HG03139 (cell line): ENCODE results near the gene S100A7A.

ENCODE experiments used
- ATAC-seq: cut with Tn5 transposase; IDR thresholded peaks from one replicate; pipeline ENCODE4 v1.9.1; 2021; ENCODE audit not compliant: unreplicated experiment

The S100A7A gene

DNA sequence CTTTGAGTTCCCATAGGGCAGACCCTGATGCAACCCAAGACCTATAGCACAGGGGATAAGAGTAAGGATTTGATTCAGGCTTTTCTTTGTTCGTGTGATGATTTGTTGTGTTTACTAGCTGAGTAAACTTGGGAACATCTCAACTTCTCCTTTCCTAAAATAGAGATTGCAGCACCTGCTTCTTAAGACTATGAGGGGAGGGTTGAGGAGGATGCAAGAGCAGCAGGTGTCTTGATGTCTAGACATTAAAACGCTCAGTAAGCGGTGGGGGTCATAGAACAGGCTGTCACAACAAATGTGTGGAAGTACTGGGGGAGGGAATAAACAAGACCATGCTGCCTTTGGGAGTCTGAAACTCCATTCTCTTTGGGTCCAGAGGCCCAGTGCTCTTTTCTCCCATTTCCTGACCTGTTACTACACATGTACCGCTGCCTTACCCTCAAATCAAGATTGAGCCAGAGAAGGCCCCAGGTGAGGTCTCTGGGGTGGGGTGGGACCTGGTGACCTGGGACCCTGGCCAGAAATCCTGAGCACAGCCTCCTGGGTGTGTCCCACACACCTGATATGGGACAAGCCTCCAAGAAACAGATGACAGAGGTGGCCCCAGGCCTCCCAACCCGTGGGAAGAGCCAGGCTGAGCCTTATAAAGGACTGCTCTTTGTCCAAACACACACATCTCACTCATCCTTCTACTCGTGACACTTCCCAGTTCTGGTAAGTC is at the start of gene S100A7A:
Gene S100A7A (plus strand): TSS at position 671 of the 721 bp plus-strand sequence. CDS start 1,563 bp downstream, outside the sequence.
- ATAC-seq: no peak

DNA sequence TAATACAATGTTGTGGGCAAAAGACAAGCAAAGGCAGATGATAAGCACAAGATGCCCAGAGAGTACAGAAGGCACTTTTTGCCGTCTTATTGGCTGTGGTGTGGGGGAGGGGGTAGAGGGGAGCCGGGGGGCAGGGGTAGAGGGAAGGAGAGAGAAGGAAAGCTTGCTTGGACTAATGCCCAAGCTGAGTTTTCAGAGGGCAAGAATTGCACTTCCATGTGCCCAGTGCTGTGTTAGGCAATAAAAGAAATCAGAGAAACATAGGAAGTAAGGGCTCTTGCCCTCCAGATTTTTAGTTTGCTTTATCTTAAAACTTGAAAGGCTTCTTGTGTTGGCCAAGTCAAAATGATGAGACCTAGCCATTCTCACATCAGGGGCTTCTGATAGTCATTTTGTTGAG is 49.2 kb upstream of the S100A7A start:
- ATAC-seq: no peak

DNA sequence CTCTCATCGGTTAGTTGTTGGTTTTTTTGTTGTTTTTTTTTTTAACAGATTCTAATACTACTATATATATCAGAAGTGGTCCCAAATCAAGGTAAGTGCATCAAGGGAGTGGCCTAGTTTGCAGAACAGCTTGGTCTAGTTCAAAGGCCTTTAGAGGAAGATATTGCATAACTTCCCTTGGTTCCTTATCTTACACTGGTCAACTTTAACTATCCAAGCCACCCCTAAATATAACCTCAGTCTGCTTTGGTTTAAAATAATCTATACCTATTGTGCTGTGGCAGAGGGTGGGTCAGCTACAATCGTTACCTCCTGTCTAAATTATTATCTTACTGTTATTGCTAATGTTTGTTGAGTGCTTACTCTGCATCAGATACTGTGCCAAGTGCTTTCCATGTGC is 47.8 kb upstream of the S100A7A start:
- no peak for ATAC-seq

DNA sequence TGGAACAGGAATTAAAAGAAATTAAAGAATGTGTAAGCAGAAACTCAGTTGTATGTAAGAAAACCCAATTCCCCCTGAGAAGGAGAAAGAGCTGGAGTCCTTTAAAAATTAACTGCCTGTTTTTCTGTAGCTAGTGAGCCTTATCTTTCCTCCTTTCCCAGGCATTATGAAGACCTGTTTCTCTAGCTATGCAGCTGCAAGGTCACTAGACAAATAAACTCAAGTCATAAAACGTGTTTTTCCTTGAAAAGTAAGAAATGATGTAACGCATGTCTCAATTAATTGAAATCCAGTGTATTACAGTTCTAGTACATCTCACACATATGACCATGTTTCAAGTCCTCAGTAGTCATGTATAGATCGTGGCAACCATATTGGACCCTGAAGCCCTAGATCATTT is 46.2 kb upstream of the S100A7A start:
- ATAC-seq: no peak

DNA sequence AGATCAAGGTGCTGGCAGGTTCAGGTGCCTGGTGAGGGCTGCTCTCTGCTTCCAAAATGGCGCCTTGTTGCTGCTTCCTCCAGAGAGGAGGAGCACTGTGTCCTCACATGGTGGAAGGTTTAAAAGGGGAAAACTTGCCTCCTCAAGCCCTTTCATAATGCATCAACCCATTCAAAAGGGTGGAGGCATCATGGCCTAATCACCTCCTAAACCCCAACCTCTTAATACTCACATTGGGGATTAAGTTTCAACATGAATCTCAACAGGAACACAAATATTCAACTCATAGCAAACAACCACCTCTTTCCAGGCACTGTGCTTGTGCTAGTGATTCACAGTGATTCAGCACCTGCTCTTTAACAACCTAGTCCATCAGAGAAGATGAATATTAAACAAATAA is 45.1 kb upstream of the S100A7A start:
- ATAC-seq: no peak

DNA sequence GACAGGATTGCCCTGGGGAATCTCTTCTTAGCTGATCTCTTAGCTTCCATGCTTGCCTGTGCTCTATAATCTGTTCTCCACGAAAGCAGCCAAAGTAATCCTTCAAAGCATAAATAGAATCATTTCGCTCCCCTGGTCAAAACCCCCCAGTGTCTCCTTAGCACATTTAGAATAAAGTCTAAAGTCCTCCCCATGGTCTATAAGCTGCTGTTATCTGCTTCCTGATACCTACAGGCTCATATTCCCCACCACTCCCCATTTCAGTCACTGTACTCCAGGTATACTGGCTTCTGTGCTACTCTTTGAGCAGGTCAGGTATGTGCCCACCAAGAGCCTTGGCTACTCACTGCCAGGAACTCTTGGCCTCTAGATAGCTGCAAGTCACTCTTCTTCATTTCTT is 43.7 kb upstream of the S100A7A start:
- no peak for ATAC-seq

DNA sequence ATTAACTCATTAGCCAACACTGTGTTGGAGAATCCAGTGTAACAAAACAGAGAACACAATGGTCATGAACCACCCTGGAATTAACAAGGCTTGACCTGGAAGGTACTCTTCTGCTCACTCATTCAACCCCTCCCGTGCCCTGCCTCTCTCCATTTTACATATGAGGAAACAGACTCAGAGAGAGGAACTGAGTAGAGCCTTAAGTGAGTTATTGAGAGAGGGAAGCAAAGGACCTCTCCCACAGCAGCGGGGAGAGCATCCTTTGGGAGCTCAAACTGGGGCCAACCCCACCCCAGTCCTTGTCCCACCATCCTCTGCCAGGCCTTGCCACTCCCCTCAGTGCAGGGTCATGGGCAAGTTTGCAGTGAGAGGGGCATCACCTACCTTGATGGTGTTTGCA is 42.2 kb upstream of the S100A7A start:
- ATAC-seq: no peak

DNA sequence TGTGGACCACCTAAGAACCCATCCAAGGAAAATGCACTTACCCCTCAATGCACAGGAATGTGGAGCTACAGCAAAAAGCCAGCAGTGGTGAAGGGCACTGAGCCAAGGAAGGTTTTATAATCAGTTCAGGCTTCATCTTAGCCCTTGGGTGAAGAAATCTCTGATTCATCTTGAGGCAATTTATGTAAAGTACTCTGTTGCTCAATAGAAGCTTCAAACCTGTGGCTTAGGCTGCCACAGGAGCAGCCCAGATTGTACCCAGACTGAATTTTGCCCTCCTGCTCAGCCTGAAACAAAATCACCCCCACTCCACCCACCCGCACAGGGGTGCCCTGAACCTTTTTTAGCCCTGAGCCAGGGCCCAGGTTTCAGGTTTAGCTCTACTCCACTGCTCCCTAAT is 40.8 kb upstream of the S100A7A start, which contains the start of gene S100A12:
Gene S100A12 (minus strand): TSS at position 111 of the 400 bp plus-strand sequence. CDS start 1,029 bp downstream, outside the sequence.
- ATAC-seq: no peak

DNA sequence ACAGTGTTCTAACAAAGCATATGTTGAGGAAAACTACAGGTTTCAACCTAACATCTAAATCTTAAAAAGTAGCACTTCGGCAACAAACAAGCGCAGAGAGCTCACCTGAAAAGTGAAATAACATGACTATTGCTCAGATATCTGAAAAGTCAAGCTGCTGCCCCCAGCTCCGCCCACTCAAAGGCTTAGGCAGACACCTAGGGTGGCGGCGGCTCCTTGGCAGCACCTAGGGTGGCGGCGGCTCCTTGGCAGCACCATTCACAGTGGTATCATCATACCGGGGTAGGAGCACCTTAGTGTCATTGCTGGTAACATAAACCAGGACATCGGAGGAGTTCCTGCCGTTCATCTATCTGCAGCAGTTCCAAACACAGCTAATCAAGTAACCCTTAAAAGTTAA is 36.7 kb upstream of the S100A7A start:
- no peak for ATAC-seq

DNA sequence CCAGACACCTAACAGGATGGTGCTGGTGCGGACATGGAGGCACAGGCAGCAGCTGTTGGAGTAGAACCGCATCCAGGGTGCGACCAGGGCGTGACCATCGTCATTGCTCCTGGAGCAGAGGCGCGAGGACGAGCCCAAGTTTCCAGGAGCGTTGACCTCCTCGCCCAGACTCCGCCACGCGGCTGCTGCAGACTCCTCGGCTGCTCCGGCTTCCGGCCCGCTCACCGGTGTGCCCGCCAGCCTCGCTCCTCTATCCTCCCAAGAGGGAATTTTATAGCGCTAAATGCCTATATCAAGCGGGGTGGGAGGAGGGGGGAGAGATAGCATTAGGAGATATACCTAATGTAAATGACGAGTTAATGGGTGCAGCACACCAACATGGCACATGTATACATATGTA is 35.6 kb upstream of the S100A7A start:
- no peak for ATAC-seq

DNA sequence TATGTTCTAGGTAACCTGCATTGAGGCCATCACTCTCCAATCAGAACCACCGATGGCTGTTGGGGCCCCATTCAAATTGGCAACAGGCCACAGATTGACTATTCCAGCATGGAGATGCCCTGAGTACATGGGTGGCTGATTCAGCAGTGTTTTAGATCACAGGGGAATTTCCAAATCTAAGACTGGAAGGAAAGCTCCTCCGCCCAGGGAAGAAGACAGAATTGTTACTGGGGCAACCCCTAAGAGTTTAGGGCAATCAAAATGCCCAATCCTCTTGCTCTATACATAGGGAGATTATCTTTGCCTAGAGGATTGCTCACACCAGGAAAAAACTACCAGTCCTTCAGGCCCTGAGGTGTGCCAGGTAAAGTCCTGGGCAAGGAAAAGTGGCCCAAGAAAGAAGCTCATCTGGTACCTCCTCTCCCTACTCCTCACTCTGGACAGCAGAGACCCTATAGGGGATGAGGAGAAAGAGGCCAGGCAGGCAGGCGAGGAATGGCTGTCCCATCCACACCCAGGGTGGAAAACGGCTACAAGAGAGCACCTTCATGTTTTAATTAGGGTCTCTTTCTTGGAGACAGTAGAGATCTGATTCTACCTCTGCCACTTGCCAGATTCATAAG is 31.3 kb upstream of the S100A7A start:
- ATAC-seq: no peak

DNA sequence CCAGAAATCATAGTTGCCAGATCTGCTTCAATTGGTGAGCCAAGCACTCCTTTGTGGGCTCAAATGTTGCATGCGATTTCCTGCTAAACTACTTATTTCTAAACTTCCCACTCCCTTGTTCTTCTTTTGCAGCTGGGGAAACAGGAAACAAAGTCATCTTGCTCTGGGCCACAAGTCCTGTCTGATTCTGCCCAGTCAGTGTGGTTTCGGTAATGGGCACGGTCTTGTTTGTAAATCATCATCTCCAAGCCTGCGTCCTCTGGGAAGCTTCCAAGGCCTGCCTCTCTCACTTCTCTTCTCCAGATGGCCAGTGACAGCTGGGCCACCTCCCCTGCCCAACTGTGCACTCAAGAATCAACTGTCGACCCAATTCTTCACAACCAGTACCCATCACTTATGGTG is 29.8 kb upstream of the S100A7A start:
- no peak for ATAC-seq

DNA sequence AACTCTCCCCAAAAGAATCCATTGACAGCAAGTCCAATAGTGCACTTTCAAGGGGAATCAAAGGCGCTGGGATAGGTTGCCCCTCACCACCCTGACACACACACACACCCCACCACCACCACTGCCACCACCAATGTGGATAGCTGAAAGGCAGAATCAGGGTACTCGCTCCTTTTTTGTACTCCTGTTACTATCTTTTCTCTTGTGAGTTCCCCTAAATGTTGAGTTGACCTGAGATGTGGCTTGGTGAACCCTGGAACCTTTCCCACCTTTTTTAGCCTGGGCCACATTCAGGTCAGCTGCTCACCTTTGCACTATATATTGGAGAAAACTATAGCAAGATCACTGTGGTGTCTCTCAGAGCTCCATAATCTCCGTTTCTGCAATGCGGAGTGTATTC is 29.3 kb upstream of the S100A7A start:
- ATAC-seq: no peak

DNA sequence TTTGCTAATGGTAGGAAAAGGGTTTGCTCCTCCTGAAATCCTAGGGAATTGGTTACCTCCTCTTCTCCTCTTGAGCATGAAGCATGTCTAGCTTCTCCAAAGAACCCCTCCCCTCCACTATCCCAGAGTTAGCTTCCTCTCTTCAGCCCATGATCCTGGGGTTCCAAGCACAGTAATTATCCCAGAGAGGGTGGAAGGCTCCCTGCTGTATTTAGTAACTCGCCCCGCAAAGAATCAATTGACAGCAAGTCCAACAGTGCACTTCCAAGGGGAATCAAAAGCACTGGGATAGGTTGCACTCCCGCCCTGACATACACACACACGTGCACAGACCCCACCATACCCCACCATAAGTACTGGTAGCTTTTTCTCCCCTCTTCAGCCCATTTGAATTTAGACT is 28.5 kb upstream of the S100A7A start:
- no peak for ATAC-seq

DNA sequence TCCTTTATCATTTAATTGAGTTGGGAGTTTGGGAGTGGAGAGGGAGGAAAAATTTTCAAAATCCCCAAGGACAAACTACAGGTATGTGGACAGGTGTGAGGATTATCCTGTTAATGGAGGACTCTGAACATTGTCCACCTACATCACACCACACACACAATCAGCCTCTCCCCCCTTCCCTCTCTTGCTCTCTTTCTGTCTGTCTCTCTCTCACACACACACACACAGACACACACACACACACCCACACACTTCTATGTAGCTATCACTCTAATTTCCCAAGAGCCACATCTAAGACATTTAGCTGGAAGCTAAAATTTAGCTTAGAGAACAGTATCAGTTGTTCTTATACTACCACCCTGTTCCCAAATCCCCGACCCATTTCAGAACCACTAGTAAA is 26.9 kb upstream of the S100A7A start:
- ATAC-seq: no peak

DNA sequence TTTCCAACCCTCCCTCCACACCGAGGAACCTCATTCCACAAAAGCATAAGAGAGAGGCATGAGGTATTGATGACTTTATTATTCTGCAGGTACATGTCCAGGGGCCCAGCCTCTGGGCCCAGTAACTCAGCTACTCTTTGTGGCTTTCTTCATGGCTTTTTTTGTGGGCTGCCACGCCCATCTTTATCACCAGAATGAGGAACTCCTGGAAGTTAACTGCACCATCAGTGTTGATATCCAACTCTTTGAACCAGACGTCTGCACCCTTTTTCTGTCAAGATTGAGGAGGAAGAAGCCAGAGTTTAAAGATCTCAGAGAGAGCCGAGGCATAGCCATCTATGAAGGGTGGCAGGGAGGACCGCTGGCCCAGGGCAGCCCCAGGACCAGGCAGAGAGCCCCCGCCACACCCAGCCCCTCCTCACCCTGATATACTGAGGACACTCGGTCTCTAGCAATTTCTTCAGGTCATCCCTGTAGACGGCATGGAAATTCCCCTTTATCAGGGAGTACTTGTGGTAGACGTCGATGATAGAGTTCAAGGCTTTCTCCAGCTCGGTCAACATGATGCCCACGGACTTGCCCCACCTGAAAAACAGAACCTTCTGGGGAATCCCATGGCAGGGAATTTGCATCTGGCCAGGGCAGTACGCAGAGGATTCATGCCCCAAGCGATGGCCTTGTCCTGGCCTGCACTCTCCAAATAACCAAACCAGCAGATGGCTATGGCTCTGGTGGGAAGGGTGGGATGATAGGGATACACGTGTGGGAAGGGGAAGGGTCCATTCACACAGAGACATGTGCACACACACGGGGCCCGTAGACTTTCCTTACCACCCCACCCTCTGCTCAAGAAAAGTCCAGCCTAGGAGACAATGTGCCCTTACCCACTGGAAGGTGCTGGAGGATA is 26.1 kb upstream of the S100A7A start:
- ATAC-seq: no peak

DNA sequence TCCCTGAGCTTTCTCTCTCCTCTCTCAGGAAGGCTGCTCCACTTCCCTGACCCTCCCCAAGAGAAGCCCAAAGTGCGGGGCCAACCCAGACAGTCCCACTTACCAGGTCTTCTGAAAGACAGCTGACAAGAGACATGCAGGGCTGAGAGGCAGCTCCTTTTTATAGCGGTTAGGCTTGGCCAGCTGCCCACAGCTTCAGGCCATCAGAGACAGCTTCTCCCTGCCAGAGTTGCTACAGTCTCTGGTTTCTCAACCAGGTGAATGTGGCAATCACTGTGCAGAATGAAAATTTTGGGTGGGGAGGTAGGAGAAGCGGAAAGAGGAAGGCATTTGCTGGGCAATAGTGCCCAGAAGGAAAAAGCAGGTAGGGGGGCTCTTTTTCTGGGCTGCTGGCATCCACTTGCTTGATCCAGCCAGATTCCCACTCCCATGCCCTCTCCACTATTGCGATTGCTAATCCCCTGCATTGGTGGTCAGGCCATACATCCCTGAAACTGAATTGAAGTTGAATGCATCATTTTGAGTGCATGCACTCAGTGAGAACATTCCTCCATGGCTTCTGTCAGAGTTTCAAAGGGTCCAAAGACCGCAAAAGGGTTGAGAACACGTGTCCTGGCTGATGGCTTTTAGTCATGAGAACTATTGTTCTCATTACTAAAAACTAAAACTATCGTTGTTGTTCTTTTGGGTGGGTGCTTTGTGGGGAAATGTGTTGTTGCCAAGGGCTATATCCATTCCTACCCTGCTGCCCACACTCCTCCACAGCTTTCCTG is 25.2 kb upstream of the S100A7A start, which contains the start of gene S100A8:
Gene S100A8 (minus strand): TSS at position 136 of the 773 bp plus-strand sequence. CDS start 538 bp downstream, outside the sequence.
- ATAC-seq: no peak

DNA sequence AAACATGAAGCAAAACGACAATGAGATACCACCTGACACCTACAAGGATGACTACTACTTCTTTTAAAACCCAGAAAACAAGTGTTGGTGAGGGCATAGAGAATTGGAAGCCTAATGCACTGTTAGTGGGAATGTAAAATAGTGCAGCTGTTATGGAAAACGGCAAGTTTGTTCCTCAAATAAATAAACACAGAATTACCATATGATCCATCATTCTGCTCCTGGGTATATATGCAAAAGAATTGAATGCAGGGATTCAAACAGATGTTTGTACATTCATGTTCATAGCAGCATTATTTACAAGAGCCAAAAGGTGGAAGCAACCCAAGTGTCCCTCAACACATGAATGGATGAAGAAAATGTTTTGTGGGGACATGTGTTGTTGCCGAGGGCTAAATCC is 24.1 kb upstream of the S100A7A start:
- no peak for ATAC-seq

DNA sequence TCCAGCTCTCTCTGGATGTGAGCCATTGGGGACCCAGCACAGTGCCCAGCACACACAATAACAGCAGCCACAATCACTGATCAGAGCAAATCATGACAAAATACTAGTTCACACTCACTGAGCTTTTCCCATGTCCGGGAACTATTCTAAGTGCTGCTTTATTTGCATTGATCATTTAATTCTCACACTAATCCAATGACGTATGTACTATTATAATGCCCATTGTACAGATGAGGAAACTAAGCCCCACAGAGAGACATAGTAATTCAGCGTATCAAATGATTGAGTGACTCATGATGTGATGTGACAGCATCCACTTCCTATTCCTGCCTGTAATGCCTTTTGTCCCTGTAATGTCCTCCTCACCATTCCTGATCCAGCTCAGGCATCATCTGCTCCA is 23.5 kb upstream of the S100A7A start:
- no peak for ATAC-seq

DNA sequence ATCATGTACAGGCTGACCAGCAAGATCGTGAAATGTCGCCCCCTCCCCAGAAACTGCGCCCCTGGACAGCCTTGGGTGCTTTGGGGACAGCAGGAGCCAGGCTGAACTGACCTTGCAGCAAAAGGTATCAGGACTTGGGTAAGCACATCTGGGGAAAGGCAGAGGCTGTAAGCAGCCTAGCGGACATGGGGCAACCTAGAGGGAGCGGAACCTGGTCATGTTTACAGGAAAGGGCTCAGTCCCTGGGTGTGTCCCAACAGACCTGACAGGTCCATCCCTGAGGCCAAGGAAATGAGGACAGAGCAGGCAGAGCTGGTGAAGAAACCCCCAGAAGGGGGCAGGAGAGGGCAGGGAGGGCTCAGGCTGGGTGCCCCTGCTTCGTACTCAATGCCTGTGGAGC is 22.4 kb upstream of the S100A7A start:
- ATAC-seq: no peak

DNA sequence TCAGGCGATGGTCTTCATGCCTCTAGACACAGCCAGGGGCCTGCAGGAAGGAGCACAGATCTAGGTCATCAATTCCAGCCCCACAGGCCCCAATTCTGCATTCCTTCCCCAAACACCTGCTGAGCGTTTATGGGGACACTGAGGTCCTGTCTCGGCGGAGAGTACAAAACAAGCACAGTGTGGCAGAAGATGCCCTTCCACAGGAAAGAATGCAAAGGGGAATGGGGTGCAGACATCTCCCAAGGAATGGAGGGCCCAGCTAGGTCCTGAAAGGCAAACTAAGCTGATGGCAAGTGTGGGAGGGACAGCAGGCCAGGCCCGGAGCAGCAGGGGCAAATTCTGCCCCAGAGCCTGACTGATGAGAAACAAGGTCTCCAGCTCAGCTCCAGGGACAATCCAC is 21.9 kb upstream of the S100A7A start:
- ATAC-seq: no peak
